Neural cell (in vitro differentiated cells): ENCODE data around the gene PBRM1. TPM values are rescaled to one million over a fixed set of nuclear protein-coding genes. Genes with fewer than 3 reads are reported as not detected.

Experiments used
- H2AFZ ChIP-seq: fragments of 200-600, 300-800 bp; sonication (generic), shearing (Covaris generic); 2 replicates; pipeline ENCODE4 v1.6.0; 2014; ENCODE audit warnings: low read depth, mild to moderate bottlenecking, antibody characterized with exemption, low read length, moderate library complexity
- H3F3A ChIP-seq: fragments of 200-600 bp; shearing (Covaris generic); 2 replicates; pipeline ENCODE4 v1.6.1; 2016; ENCODE audit warnings: mild to moderate bottlenecking, moderate library complexity, mixed read lengths, antibody characterized with exemption, low read length; ENCODE audit not compliant: insufficient read depth, poor library complexity, severe bottlenecking
- H3K27ac ChIP-seq: fragments of 200-600, 300-800 bp; sonication (generic), shearing (Covaris generic); 2 replicates; pipeline ENCODE4 v1.5.1; 2014; ENCODE audit warnings: mild to moderate bottlenecking, low read length, moderate library complexity
- H3K27me3 ChIP-seq: fragments of 300-800, 200-600 bp; sonication (generic), shearing (Covaris generic); 2 replicates; pipeline ENCODE4 v1.6.0; 2014; ENCODE audit warnings: mild to moderate bottlenecking, low read depth, low read length, moderate library complexity; ENCODE audit not compliant: insufficient read depth
- H3K36me3 ChIP-seq: fragments of 300-800, 200-600 bp; sonication (generic), shearing (Covaris generic); 2 replicates; pipeline ENCODE4 v1.5.1; 2014; ENCODE audit warnings: mild to moderate bottlenecking, antibody characterized with exemption, low read length, moderate library complexity; ENCODE audit not compliant: insufficient read depth
- H3K4me2 ChIP-seq: fragments of 300-800, 200-600 bp; sonication (generic), shearing (Covaris generic); 2 replicates; pipeline ENCODE4 v1.6.0; 2014; ENCODE audit warnings: mild to moderate bottlenecking, low read length
- H3K4me3 ChIP-seq: fragments of 300-800, 200-600 bp; sonication (generic), shearing (Covaris generic); 2 replicates; pipeline ENCODE4 v1.5.1; 2014; ENCODE audit warnings: mild to moderate bottlenecking, low read length, moderate library complexity
- H3K79me2 ChIP-seq: fragments of 200-600 bp; shearing (Covaris generic); replicated peaks from 2 replicates; pipeline ENCODE4 v1.6.0; 2014; ENCODE audit warnings: mild to moderate bottlenecking, low read length, moderate library complexity; ENCODE audit not compliant: insufficient read depth
- H3K9ac ChIP-seq: fragments of 300-800, 200-600 bp; sonication (generic), shearing (Covaris generic); 2 replicates; pipeline ENCODE4 v1.6.1; 2016; ENCODE audit warnings: mild to moderate bottlenecking, low read length, mixed read lengths
- H3K9me2 ChIP-seq: fragments of 200-600 bp; shearing (Covaris generic); 2 replicates; pipeline ENCODE4 v1.6.1; 2016; ENCODE audit warnings: mild to moderate bottlenecking, low read length, mixed read lengths; ENCODE audit not compliant: insufficient read depth
- H3K9me3 ChIP-seq: fragments of 200-600, 300-800 bp; sonication (generic), shearing (Covaris generic); 2 replicates; pipeline ENCODE4 v1.6.1; 2016; ENCODE audit warnings: mild to moderate bottlenecking, mixed run types, low read length, moderate library complexity, mixed read lengths
- H4K20me1 ChIP-seq: fragments of 200-600 bp; shearing (Covaris generic); 2 replicates; pipeline ENCODE4 v1.6.1; 2016; ENCODE audit warnings: mild to moderate bottlenecking, mixed run types; ENCODE audit not compliant: insufficient read depth
- EP300 ChIP-seq: fragments of 450-650 bp; conservative IDR thresholded peaks from 2 replicates; pipeline ENCODE4 v1.6.1; 2014; ENCODE audit warnings: antibody characterized with exemption, mild to moderate bottlenecking, moderate library complexity; ENCODE audit not compliant: poor library complexity, severe bottlenecking
- EZH2 ChIP-seq: fragments of 200-600, 300-800 bp; shearing (Covaris generic), sonication (generic); IDR thresholded peaks from 2 replicates; pipeline ENCODE4 v1.6.1; 2014; ENCODE audit warnings: antibody characterized with exemption, low read length, borderline replicate concordance, mild to moderate bottlenecking; ENCODE audit not compliant: insufficient read depth, poor library complexity, severe bottlenecking
- MXI1 ChIP-seq: fragments of 450-650 bp; conservative IDR thresholded peaks from 2 replicates; pipeline ENCODE4 v1.6.1; 2014; ENCODE audit warnings: antibody characterized with exemption, mild to moderate bottlenecking; ENCODE audit not compliant: poor library complexity, severe bottlenecking
- POLR2AphosphoS5 ChIP-seq: IDR thresholded peaks from 2 replicates; pipeline ENCODE4 v1.6.1; 2012
- RAD21 ChIP-seq: fragments of 450-650 bp; conservative IDR thresholded peaks from 2 replicates; pipeline ENCODE4 v1.6.1; 2014; ENCODE audit warnings: antibody characterized with exemption, mild to moderate bottlenecking, moderate library complexity
- SMC3 ChIP-seq: fragments of 450-650 bp; conservative IDR thresholded peaks from 2 replicates; pipeline ENCODE4 v1.6.1; 2014; ENCODE audit warnings: antibody characterized with exemption, mild to moderate bottlenecking, moderate library complexity; ENCODE audit not compliant: poor library complexity
- TAF1 ChIP-seq: IDR thresholded peaks from 2 replicates; pipeline ENCODE4 v1.6.1; 2012; ENCODE audit warnings: low read depth
- polyA plus RNA-seq: library from polyadenylated mRNA; depleted of rRNA; stranded (reverse); fragments of >200 nt; gene quantifications from 2 replicates; pipeline ENCODE4 v1.2.3, GENCODE V29; 2014
- TF ChIP-seq, protein P1 (sequence below): IDR thresholded peaks from 2 replicates; pipeline ENCODE4 v1.6.1; 2012; ENCODE audit warnings: borderline replicate concordance
- TF ChIP-seq, protein P2 (sequence below): fragments of 450-650 bp; IDR thresholded peaks from 2 replicates; pipeline ENCODE4 v1.5.1; 2014; ENCODE audit warnings: antibody characterized with exemption, mild to moderate bottlenecking, moderate library complexity; ENCODE audit not compliant: poor library complexity, severe bottlenecking

The PBRM1 gene
- polyA plus RNA-seq, 1 donor from 2014 or later = 66.6 TPM

DNA sequence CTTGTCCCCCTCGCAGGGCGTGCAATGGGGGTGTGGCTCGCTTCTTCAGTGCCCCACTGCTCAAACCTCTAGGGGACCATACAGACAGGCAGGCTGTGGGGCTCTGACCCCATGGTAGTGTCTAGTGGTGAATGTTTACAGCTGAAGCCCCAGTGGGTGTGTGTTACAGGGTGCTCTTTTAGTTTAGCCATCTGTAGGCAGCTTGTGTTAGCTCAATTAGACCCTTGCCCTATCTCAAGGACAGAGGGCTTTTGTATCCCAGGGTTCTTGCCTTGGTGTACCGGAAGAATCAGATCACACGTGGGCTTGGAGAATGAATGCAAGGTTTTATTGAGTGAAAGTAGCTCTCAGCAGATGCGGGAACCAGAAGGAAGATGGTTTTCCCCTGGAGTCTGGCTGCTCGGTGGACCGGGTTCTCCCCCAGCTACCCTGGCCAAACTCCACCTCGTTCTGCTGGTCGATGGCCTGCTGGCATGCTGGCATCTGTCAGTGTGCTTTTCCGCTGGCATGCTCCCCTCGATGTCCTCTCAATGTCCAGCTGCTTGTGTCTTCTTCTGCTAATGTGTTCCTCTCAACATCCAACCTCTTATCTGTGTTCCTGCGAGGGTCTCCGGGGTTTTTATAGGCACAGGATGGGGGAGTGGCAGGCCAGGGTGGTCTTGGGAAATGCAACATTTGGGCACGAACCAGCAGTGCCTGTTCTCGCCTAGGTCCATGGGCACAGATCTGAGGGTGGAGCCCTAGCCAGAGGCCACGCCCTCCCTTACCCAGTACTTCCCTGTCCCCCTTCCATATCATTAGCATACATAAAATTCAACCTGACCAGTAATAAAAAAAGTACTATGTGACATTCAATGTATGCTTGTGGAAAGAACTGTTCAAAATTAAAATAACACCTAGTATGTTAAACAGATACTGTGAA lies 26.8 kb upstream of the PBRM1 start:
- Histone ChIP-seq H3K9me3 (no peaks in the 10 kb centered on the region), H3K9me2 (no peaks in the 10 kb centered on the region), H4K20me1 (no peaks in the 10 kb centered on the region), H3K27me3 (no peaks in the 10 kb centered on the region), H3K27ac (no peak overlapping the region), H2AFZ (no peak overlapping the region), H3K4me2 (no peak overlapping the region), H3K79me2 (peaks cover 3% of the 10 kb centered on the region), H3K9ac (no peak overlapping the region), H3F3A (no peaks in the 10 kb centered on the region), H3K4me3 (no peak overlapping the region), H3K36me3 (no peaks in the 10 kb centered on the region)
- TF ChIP-seq EP300 (no peak), TAF1 (no peak), SMC3 (no peak), MXI1 (no peak), EZH2 (no peak), RAD21 (no peak), POLR2AphosphoS5 (no peak)
- TF ChIP-seq, protein P1, sequence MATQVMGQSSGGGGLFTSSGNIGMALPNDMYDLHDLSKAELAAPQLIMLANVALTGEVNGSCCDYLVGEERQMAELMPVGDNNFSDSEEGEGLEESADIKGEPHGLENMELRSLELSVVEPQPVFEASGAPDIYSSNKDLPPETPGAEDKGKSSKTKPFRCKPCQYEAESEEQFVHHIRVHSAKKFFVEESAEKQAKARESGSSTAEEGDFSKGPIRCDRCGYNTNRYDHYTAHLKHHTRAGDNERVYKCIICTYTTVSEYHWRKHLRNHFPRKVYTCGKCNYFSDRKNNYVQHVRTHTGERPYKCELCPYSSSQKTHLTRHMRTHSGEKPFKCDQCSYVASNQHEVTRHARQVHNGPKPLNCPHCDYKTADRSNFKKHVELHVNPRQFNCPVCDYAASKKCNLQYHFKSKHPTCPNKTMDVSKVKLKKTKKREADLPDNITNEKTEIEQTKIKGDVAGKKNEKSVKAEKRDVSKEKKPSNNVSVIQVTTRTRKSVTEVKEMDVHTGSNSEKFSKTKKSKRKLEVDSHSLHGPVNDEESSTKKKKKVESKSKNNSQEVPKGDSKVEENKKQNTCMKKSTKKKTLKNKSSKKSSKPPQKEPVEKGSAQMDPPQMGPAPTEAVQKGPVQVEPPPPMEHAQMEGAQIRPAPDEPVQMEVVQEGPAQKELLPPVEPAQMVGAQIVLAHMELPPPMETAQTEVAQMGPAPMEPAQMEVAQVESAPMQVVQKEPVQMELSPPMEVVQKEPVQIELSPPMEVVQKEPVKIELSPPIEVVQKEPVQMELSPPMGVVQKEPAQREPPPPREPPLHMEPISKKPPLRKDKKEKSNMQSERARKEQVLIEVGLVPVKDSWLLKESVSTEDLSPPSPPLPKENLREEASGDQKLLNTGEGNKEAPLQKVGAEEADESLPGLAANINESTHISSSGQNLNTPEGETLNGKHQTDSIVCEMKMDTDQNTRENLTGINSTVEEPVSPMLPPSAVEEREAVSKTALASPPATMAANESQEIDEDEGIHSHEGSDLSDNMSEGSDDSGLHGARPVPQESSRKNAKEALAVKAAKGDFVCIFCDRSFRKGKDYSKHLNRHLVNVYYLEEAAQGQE = no peak
- TF ChIP-seq, protein P2, sequence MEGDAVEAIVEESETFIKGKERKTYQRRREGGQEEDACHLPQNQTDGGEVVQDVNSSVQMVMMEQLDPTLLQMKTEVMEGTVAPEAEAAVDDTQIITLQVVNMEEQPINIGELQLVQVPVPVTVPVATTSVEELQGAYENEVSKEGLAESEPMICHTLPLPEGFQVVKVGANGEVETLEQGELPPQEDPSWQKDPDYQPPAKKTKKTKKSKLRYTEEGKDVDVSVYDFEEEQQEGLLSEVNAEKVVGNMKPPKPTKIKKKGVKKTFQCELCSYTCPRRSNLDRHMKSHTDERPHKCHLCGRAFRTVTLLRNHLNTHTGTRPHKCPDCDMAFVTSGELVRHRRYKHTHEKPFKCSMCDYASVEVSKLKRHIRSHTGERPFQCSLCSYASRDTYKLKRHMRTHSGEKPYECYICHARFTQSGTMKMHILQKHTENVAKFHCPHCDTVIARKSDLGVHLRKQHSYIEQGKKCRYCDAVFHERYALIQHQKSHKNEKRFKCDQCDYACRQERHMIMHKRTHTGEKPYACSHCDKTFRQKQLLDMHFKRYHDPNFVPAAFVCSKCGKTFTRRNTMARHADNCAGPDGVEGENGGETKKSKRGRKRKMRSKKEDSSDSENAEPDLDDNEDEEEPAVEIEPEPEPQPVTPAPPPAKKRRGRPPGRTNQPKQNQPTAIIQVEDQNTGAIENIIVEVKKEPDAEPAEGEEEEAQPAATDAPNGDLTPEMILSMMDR = no peak

DNA sequence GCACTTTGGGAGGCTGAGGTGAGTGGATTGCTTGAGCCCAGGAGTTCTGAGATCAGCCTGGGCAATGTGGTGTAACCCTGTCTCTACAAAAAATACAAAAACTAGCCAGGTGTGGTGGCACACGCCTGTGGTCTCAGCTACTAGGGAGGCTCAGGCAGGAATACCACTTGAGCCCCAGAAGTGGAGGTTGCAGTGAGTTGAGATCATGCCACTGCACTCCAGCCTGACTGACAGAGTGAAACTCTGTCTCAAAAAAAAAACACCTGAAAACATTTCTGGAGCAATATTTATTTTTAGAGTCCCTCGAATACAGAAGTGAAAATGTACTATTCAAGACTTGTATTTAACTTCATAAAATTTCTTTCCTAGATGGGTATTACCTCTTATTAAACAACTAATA lies 24.8 kb upstream of the PBRM1 start:
- Histone ChIP-seq H2AFZ (no peak overlapping the region), H3K4me2 (no peak overlapping the region), H3K9ac (no peak overlapping the region), H3F3A (no peaks in the 10 kb centered on the region), H3K79me2 (peaks cover 18% of the 10 kb centered on the region), H3K27ac (no peak overlapping the region), H3K4me3 (no peak overlapping the region), H3K9me3 (no peaks in the 10 kb centered on the region), H3K9me2 (no peaks in the 10 kb centered on the region), H3K36me3 (no peaks in the 10 kb centered on the region), H4K20me1 (no peaks in the 10 kb centered on the region), H3K27me3 (no peaks in the 10 kb centered on the region)
- TF ChIP-seq SMC3 = no peak
- no peak for TF ChIP-seq TAF1
- no peak for TF ChIP-seq POLR2AphosphoS5
- no peak for TF ChIP-seq MXI1
